ENCODE data around the gene PAAF1. TPM values are rescaled to one million over a fixed set of nuclear protein-coding genes. Genes with fewer than 3 reads are reported as not detected.

PAAF1 gene
- total RNA-seq, 2 donors from 2014 or later = 22.5 to 26.3 TPM

DNA sequence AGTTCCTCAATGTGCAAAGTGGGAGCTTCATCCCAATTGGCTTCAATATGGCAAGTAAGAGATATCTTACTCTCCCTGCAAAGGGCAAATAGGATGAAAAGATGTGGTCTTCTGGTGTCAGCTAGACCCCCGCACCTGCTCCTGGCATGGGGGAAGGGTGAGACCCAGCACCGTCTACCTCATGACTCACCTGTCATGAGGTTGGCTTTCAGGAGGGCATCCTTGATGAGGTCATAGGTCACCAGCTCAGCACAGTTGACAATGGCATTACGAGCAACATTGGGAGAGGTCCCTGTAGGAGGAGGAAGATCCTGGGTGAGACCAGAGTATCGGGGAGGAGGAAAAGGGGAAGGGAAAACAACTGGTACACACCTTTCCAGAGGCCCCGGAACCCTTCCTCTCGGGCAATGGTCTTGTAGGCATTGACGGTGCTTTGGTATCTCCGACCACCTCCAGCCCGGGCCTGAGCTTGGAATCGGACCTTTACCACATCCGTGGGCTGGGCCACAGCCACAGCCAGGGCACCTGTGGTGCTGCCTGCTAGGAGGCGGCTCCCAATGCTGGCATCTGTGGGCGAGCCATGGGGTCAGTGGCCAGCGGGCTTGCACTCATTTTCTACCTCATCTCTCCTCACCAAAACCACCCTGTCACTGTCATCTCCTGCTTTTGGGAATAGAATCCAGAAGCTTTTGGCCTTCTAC, 99.8 kb downstream of the PAAF1 start:
- no peak for DNase-seq (ENCODE audit: low spot score)
- peak overlapping the region; percentile 95 for H3K4me3 Mint-ChIP-seq

GRCh38 chr11:73977856-73978519, 101.2 kb downstream of the PAAF1 start:
- Mint-ChIP-seq H3K27ac (peak overlapping the region; percentile 95 to 97), H3K4me3 (peak overlapping the region; percentile 95), H3K27me3 (no peaks in the 10 kb centered on the region), H3K36me3 (peaks cover 46% of the 10 kb centered on the region), H3K4me1 (ENCODE audit: low read depth in 2 of 2) (peaks cover 70 to 78% of the 10 kb centered on the region in 2 donors), H3K9me3 (no peaks in the 10 kb centered on the region)
- DNase-seq (ENCODE audit: low spot score) (no peak), ATAC-seq (no peak)

More for the DNA sequence above, 99.8 kb downstream of the PAAF1 start:
- no peaks in the 10 kb centered on the region for H3K27me3 Mint-ChIP-seq
- no peaks in the 10 kb centered on the region for H3K9me3 Mint-ChIP-seq
- H3K36me3 Mint-ChIP-seq = peaks cover 38% of the 10 kb centered on the region
- peak overlapping the region; percentile 95 to 97 for H3K27ac Mint-ChIP-seq
- peaks cover 75 to 77% of the 10 kb centered on the region in 2 donors for H3K4me1 Mint-ChIP-seq (ENCODE audit: low read depth in 2 of 2)
- no peak for ATAC-seq

- no peak for ATAC-seq
- no peak for DNase-seq (ENCODE audit: low spot score)
- Mint-ChIP-seq H3K27ac (peak overlapping the region; percentile 95 to 97), H3K36me3 (peaks cover 46% of the 10 kb centered on the region), H3K27me3 (no peaks in the 10 kb centered on the region), H3K4me3 (peak overlapping the region; percentile 95), H3K9me3 (no peaks in the 10 kb centered on the region), H3K4me1 (ENCODE audit: low read depth in 2 of 2) (peaks cover 74 to 80% of the 10 kb centered on the region in 2 donors)
These were observed 101.8 kb downstream of the PAAF1 start for GRCh38 chr11:73978576-73979086.

- peak in 1 of 2 donors; percentile 36 for ATAC-seq
These were observed 103.5 kb downstream of the PAAF1 start for GRCh38 chr11:73980001-73980961.

More at GRCh38 chr11:73980001-73980961, 103.5 kb downstream of the PAAF1 start:
- peak; percentile 77 for DNase-seq (ENCODE audit: low spot score)
- peaks cover 64 to 72% of the 10 kb centered on the region in 2 donors for H3K4me1 Mint-ChIP-seq (ENCODE audit: low read depth in 2 of 2)
- H3K4me3 Mint-ChIP-seq = peak overlapping the region; percentile 95
- no peaks in the 10 kb centered on the region for H3K9me3 Mint-ChIP-seq
- peaks cover 37% of the 10 kb centered on the region for H3K36me3 Mint-ChIP-seq
- peak overlapping the region; percentile 95 to 97 for H3K27ac Mint-ChIP-seq
- H3K27me3 Mint-ChIP-seq = no peaks in the 10 kb centered on the region

Other genes starting within 250 kb of the PAAF1 start
- gene PLEKHB1, start 230.4 kb upstream of the PAAF1 start, total RNA-seq = 1 to 10 TPM in 1 of 2 donors, under 1 TPM in 1; 0.45 to 3.2 TPM
- gene RAB6A, start 115.9 kb upstream of the PAAF1 start, total RNA-seq = 100 to 1,000 TPM in 1 of 2 donors, 10 to 100 TPM in 1; 92.0 to 124 TPM
- 10 to 100 TPM; 39.9 to 45.0 TPM for gene MRPL48, start 89.1 kb upstream of the PAAF1 start, total RNA-seq
- 100 to 1,000 TPM in 1 of 2 donors, 10 to 100 TPM in 1; 77.2 to 101 TPM for gene COA4, start 153 bp upstream of the PAAF1 start, total RNA-seq
- under 1 TPM in 1 of 2 donors, not detected in 1; 0.47 TPM for gene DNAJB13, start 74.0 kb downstream of the PAAF1 start, total RNA-seq
- 100 to 1,000 TPM; 333 to 668 TPM for gene UCP2, start 105.8 kb downstream of the PAAF1 start, total RNA-seq
- gene UCP3, start 132.1 kb downstream of the PAAF1 start, total RNA-seq = 1 to 10 TPM; 5.2 to 7.2 TPM

Data from natural killer cell treated with Interleukin-12 subunit alpha and Interleukin-12 subunit beta and Interleukin-15 and Interleukin-18, amount 100 ng/mL, for 72 hours (primary cell).